GM19328 (cell line): ENCODE results near the gene UTP18.
"Not testable (repeated sequence)": the region's sequence is repeated elsewhere in the genome, so short reads cannot be mapped to it uniquely, and the experiment has no call there.

Experiments
- ATAC-seq: cut with Tn5 transposase; IDR thresholded peaks from one replicate; pipeline ENCODE4 v1.9.1; 2021; ENCODE audit warnings: mild to moderate bottlenecking, moderate library complexity; ENCODE audit not compliant: unreplicated experiment

UTP18 gene

GRCh38 chr17:51330861-51331503, 70.6 kb downstream of the UTP18 start:
- not testable (repeated sequence) for ATAC-seq

GRCh38 chr17:51335006-51335590, 74.8 kb downstream of the UTP18 start:
- ATAC-seq, result no peak

GRCh38 chr17:51335883-51336822, 75.8 kb downstream of the UTP18 start:
- ATAC-seq, result no peak

GRCh38 chr17:51341457-51341856, 81.1 kb downstream of the UTP18 start:
- ATAC-seq, result no peak

GRCh38 chr17:51342257-51342656, 81.9 kb downstream of the UTP18 start:
- no peak for ATAC-seq

GRCh38 chr17:51344532-51344931, 84.2 kb downstream of the UTP18 start:
- no peak for ATAC-seq

GRCh38 chr17:51346218-51346982, 86.1 kb downstream of the UTP18 start:
- ATAC-seq, result no peak
